HG03159 (cell line): Measurements from ENCODE around the gene LAMC3.

Experiments
- ATAC-seq: cut with Tn5 transposase; IDR thresholded peaks from one replicate; pipeline ENCODE4 v1.9.1; 2021; ENCODE audit warnings: mild to moderate bottlenecking, moderate library complexity; ENCODE audit not compliant: unreplicated experiment

LAMC3 gene

DNA sequence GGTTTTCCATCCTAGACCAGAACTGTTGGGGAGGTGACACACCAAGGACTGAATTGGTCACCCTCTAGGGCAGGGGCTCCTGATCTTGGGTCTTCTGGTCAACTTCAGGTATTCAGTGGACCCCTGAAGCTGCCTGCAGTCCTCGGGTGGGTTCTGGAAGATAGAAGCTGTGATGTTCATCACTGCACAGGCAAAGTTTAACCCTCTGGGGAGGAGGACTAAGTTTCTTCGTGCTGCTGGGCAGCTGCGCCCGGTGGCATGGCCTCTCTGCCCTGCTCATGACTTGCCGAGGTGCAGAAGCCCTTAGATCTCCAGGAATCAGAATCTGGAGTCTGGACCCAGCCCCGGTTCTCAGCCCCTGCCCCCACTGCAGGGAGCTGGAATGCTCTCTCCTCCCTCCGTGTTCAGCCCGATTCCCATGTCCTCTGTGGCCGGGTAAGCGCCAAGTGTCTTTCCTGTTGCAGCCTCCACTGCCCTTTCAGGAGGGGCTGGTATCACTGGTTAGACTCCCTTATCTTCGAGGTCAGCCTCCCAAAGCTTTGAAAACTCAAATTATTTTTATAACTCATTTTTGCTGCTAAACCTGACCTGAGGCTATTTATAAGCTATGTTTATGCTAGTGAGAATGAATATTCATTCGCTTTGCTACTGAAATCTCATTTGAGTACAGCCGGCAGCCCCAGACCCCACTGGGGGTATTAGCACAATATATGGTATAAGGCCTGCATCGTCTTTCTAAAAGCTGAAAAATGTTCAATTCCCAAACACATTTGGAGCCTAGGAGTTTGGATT lies 1.7 kb downstream of the LAMC3 start:
- ATAC-seq = no peak

DNA sequence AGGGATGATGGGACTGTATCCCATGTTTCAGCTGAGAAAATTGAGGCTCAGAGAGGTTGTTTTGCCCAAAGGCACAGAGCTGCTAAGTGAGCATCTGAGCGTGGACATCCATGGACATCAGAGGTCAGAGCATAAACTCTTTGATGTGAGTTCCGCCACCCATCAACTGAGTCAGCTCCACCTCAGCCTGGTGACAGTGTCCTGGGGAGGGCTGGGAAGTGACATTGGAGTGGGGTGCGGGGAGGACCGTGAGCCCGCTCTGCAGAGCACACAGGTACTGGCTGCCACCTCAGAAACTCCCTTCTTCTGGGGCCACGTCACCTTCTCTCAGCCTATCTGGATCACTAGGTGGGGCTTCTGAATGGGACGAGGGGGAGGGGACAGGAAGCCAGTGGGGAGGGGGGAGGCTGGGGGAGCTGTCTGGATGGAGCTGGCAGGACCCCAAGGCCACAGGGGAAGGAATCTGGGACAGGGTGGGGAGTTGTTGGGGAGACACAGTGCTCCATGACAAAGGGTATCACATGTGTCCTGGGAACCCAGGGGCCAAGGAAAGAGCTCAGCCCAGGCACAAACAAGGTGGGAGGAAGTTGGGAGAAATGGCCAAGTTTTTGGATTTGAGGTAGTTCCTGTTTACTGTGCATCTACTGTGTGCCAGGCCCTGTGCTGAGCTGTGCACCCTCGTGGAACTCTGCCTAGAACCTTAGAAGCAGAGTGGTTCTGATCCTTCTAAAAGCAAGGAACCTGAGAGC lies 2.5 kb downstream of the LAMC3 start:
- ATAC-seq = no peak

DNA sequence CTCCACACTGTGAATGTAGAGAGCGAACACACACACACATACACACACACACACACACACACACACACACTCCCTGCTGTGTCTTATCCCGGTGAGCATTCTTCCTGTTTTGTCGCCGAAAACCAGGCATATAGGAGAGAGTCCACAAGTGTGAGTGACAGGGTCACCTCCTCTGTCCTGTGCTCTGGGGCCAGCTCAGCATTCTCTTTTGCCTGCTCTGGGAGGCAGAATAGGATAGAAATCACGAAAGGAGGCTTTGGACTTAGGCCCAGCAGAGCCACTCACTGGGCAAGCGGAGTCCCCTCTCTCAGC lies 3.0 kb downstream of the LAMC3 start:
- ATAC-seq = no peak

DNA sequence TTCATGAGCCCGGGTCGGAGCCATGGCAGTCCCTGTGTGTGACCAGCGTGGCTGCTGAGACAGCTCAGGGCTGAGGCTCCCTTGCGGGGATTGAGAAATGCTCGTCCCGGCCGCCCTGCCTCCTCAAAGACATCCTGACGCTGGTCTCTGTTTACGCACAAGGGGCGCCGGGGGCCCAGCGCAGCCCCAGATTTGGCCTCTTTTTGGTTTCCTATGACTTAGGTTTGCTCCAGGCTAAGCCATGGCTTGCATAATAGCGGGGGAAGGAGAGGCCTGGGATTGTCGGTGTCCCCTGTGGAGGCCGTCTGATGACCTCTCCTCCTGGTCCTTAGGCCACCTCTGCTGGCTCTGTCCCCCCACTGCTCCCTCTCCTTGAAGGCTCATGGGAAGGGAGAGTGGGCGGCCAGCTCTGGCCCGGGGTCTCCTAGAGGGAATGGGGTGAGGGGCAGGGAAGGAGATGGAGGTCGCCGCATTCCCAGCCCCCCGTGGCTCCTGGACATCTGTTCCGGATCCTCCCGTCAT lies 3.5 kb downstream of the LAMC3 start:
- no peak for ATAC-seq

DNA sequence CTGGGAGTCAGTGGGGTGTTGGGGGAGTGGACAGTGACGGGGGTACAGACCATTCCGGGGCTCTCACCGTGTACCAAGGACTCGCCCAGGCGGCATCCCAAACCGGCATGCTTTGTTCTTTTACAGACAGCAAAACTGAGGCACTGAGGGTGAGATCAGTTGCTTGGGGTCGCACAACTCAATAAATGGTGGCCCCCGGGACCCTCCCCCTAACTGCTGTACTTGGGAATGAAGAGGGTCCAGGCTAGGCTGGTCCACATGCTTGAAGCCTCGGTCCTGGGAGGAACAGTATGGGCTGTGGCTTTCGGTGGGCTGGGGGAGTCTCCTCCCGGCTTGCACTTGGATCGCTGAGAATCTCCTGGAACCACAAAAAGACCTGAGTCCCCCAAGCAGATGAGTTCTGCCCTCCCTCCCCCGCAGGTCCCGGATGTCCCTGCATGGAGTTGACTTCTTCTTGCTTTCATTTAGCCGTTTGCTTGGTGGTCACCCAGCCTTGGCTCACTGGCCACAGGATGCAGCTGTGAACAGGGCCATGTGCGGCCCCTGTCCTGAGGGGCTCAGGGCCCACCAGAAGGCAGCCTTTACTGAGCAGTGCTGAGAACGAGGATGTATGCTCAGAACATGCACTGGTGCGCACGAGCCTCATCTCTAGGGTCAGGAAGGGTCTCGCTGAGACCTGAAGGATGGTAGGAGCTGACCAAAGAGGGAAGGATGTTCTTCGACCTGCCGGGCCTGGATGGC lies 4.2 kb downstream of the LAMC3 start:
- ATAC-seq = no peak

DNA sequence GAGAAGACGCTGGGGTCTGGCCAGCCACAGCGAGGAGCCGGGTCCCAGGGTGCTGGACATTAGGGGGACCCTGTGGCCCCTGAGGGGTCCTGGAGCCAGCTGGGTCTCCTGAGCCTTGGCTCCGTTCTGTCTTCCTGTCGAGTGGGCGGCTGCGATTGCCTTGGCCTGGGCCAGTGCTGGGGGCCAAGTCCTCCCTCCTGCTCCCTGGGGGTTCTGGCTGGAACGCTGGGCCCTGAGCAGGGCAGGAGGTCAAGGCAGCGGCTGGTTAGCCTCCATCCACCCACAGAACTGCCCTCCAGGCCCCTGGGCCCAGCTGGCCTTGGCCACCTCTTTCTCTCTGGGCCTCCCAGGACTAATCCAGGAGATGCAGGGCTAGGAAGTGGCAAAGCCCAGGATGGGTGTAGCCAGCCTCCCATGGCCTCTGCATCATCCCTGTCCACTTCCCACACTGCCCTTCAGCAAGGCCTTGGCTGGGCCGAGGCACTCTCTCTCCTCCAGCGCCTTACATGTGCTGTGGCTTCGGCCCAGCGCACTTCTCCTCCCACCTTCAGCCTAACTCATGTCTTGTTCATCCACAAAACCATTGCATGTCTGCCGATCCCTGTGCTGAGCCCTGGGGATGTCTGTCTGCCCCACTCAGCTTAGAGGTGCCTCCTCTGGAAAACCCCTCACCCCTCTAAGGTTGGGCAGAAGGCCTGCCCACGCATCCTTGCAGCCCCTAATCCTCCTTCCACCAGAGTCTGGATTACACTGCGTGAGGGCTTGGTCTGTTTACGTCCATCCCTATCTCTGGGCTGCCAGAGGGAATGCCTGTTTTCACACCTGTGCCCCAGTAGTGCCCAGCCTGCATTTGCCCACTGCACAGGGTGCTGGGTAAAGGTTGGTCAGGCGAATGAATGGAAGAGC lies 5.0 kb downstream of the LAMC3 start:
- ATAC-seq = no peak

DNA sequence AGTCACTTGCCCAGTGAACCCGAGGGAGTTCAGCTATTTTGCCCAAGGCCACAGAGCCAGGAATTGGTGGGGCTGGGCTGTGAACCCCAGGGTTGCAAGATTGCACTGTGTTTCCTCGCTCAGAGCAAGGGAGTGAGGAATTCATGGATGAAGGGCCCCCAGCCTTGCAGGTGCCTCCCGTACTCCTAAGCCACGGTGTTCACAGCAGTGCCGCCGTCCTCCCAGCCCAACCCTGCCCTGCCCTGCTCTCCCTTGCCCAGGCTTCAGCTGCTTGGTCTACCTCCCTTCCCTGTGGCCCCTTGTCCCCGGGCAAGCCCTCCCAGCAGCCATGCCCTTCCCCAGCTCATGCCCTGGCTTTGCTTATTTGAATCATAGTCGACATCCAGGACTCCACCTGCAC lies 6.1 kb downstream of the LAMC3 start:
- ATAC-seq = no peak

DNA sequence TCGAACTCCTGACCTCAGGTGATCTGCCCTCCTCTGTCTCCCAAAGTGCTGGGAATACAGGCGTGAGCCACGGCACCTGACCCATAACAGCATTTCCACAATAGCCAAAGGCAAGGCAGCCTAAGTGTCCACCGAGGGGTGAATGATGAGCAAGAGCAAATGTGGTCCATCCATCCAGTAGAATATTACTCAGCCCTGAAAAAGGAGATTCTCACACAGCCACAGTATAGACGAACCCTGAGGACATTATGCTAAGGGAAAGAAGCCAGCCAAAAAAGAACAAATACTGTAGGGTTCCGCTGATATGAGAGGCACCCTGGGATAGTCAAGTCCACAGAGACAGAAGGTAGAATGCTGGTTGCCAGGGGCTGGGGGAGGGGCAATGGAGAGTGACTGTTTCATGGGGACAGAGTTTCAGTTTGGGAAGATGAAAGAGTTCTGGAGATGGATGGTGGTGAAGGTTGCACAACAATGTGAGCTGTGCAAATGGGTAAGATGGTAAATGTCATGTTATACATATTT lies 7.0 kb downstream of the LAMC3 start:
- no peak for ATAC-seq

DNA sequence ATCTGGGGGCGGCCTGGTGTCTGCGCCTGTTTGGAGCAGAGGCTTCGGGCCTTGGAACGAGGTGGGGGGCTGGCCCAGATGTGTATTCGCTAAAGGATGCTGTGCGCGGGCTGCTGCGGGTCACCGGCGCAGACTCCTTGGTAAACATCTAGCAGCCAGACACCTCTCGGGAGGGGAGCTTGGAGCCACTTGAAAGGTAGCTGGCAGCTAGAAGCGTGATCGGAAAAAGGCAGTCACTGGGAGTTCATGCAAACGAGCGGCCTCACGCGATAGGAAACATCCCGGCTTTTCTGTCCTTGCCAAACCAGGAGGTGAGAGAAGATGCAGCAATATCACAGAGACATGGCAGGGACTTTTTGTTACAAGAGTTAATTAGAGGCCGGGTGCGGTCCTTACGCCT lies 8.1 kb downstream of the LAMC3 start:
- no peak for ATAC-seq

DNA sequence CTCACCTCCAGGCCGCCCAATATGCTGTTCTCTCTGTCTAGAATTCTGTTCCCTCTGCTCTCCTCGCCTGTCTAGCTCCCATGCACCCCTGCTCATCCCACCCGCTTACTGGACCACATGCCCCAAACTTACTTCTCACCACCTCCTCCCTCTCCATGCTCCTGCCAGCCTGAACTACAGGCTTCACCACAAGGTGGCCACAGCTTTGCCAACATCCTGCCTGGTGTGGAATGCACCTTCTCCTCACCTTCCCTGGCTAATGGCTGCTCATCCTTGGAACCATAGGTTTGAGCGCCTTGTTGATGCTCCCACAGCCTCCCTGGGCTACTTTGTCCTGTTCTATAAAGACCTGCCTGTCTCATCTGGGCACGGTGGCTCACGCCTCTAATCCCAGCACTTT lies 9.6 kb downstream of the LAMC3 start:
- no peak for ATAC-seq

DNA sequence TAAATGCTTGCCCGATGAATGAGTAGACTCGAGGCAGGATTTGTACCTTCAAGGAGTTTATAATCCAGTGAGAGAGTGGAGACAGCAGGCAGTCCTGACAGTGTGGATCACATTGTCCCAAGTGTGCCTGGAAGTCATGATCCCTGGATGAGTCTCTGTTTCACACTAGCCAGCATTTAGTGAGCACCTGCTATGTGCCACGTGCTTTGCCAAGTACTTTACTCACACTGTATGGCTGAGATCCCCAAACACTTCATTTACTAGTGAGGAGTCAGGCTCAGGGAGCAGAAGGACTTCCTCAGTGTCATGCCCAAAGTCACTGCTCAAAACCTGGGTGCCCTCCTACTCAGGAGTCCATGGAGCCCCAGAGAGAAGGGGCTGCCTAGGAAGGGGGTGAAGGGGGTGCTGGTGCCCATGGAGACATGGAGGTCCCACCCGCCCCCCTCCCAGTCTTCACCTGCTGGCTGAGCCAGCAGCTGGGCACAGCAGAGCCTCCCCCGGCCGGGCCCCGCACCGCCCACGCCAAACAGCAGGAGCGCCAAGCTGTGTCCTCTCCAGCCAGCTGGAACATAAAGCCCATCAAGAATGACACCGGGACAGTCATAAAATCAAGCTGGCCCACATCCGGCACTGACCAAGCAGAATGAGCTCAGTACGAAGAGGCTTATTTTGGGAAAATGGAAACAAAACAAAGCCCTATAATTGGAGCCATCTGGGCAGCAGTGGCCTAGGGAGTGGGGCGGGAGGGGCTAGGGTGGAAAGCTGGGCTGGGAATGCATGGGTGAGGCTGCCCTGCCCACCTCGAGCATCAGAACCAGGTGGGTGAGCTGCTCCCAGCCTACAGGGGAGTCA lies 10.6 kb downstream of the LAMC3 start:
- ATAC-seq = no peak

DNA sequence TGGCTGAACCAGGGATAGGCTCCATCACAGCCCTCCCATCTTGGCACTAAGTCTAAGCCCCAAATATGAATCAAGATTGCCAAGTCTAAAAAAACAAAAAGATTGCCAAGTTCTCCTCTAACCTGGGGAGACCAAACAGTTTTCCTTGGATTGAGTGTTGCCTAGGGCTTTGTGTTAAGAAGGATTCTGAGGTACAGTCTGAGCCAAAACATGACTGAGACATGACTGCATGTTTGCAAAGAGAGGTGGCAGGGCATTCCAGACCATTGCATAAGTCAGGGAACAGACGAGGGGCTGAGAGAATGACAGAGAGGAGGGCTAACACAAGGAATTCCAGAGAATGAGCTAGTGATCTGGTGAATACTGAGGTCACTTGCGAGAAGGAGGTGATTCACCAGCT lies 11.4 kb downstream of the LAMC3 start:
- no peak for ATAC-seq

DNA sequence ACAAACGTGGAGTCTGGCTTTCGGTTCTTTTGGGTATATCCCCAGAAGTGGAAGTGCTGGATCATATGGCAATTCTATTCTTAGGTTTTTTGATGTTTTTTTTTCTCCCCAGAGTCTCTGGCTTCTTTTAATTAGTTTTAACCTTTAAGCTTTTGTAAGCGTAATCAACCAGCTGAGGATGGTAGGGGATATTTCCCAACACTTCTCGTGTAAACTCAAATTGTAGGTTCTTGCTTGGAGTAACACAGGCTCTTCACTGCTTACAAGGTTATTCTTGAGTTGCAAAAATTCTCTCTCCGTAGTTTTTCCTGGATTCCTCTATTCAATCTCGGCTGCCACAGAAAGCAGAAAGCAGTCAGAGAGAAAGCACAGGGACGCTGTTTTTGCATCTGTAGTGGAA lies 11.9 kb downstream of the LAMC3 start:
- ATAC-seq = no peak

DNA sequence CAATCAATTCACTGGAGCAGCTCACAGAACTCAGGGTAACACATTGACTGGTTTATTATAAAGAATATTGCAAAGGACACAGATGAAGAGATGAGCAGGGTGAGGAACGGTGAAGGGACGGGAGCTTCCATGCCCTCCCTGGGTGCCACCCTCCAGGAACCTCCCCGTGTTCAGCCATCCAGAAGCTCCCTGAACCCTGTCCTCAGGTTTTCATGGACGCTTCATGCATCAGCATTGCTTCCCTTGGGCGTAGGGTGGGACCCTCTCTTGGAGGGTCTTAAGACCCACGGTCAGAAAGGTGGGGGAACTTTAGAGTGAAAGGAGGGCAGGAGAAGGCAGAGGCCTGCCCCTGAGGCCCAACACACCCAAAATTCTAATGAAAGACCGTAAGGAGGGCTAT lies 12.8 kb downstream of the LAMC3 start:
- ATAC-seq = no peak

DNA sequence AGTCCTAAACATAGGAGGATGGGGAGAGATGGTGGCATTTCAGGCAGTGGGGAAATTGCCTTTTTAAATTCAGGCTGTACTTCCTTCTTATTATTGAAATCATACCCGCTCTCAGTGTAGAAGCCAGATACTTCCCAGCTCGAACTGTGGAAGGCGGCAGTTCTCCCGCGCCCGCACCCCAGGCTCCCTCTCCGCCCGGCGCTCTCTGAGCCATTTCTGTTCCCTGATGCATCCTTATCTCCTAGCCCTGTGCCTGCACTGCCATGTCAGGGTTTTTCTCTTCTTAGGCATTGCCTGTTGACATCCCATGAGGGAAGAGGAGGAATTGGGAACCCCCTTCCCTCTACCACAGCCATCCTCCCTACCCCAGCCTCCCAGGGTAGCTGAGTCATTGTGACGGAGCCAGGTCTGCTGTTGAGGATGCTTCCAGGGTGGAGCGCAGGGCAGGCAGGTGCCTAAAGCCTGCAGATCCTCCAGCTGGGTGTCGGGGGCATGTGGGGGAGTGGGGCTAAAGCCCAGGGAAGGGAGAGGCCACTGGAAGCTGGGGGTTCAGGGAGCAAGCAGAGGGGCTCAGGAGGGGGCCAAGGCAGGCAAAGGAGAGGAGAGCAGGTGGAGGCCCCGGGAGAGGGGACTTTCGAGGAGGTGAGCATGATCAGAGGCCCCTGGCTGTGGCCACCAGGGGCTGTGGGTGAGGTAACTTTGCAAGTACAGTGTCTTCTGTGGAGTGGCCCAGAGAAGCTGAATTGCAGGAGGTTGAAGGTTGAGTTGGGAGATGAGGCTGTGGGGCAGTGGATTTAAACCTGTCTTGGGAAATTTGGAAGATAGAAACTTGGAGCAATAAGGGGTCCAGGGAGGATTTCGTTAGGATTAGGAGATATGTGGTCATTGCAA lies 16.2 kb downstream of the LAMC3 start:
- ATAC-seq = no peak

DNA sequence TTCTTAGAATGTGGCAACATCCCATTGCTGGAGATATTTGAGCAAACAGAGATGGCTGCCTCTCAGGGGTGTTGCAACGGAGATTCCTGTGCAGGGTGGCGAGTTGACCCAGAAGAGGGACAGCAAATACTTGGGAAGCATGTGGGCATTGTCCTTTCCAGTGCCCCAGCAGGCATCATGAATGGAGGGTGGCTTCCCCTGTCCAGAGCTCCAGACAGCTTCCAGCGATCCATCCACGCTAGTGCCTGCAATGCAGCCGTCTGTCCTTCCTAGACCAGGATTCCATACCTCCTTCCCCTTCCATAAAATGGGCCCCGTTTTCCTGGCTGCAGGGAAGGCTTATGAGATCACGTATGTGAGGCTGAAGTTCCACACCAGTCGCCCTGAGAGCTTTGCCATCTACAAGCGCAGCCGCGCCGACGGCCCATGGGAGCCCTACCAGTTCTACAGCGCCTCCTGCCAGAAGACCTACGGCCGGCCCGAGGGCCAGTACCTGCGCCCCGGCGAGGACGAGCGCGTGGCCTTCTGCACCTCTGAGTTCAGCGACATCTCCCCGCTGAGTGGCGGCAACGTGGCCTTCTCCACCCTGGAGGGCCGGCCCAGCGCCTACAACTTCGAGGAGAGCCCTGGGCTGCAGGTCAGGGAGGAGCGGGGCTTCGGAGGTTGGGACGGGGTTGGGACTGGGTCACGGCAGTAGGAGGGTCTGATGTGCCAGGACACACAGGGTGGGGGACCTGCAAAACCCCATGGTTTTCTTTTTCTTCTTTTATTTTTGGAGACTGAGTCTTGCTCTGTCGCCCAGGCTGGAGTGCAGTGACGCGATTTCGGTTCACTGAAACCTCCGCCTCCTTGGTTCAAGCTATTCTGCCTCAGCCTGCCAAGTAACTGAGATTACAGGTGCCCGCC lies 17.2 kb downstream of the LAMC3 start:
- no peak for ATAC-seq

DNA sequence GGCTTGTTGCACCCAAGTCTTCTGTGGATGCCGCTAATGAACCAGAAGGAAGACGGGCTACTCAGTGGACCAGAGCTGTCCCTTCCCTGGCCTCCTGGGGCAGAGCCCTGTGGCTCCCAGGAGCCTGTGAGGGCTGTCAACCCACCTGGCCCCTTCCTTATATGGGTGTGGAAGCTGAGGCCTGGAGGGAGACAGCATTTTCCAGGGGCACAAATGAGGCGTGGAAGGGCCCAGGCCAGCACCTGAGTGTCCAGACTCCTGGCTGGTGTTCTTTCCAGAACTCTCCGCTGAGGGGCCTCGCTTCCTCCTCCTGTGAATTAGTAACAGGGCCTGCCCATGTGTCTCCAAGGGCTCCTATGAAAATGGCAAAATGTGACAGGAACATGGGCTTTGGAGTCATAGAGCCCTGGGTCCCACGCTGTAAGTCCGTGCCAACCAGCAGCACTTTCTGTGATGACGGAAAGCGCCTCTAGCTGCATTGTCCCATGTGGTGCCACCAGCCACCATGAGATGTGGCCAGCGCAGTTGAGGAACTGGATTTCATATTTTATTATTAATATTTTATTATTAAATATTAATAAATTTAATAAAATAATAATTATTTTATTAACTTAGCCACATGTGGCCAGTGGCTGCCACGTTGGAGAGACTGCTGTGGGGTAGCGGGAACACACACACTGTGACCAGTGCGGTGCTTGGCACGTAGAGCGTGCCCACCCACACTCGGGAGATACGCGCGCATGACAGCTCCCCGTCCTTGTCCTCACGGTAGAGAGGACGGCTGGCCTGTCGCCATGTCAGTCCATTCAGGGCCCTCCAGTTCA lies 18.3 kb downstream of the LAMC3 start:
- no peak for ATAC-seq
